ENCODE data around the gene CACNA2D4. TPM values are rescaled to one million over a fixed set of nuclear protein-coding genes. Genes with fewer than 3 reads are reported as not detected.

CACNA2D4 gene
- not detected for polyA plus RNA-seq (2012; ENCODE audit: insufficient read depth, insufficient read length, low read depth)

GRCh38 chr12:1918081-1918883, at the start of gene CACNA2D4:
Gene CACNA2D4 (minus strand): TSS chr12:1918652. CDS start chr12:1918473, 179 bp downstream.
- H3K27me3 ChIP-seq: no peaks in the 10 kb centered on the region
- peaks cover 10% of the 10 kb centered on the region for H3K4me1 ChIP-seq
- no peaks in the 10 kb centered on the region for H3K9me3 ChIP-seq
- no peak within 1 kb of the TSS for H3K4me3 ChIP-seq (ENCODE audit: low read depth, low read length)
- no peaks in the 10 kb centered on the region for H3K36me3 ChIP-seq
- DNase-seq: no peak
- no peak for TF ChIP-seq CTCF (IDR thresholded peaks at IDR 0.05; ENCODE audit: low read depth, low read length)

- Histone ChIP-seq H3K4me1 (no peaks in the 10 kb centered on the region), H3K4me3 (ENCODE audit: low read depth, low read length) (no peak overlapping the region), H3K36me3 (no peaks in the 10 kb centered on the region; the same call in 1 of the 2 replicates), H3K27me3 (no peaks in the 10 kb centered on the region), H3K9me3 (no peaks in the 10 kb centered on the region)
- TF ChIP-seq CTCF (IDR thresholded peaks at IDR 0.05; ENCODE audit: low read depth, low read length): no peak
- DNase-seq: no peak
These were observed 48.2 kb upstream of the CACNA2D4 start for GRCh38 chr12:1966561-1967226.

- Histone ChIP-seq H3K4me3 (ENCODE audit: low read depth, low read length) (no peak overlapping the region), H3K36me3 (no peaks in the 10 kb centered on the region; the same call in 1 of the 2 replicates), H3K9me3 (no peaks in the 10 kb centered on the region), H3K4me1 (no peaks in the 10 kb centered on the region), H3K27me3 (no peaks in the 10 kb centered on the region)
- no peak for DNase-seq
- no peak for TF ChIP-seq CTCF (IDR thresholded peaks at IDR 0.05; ENCODE audit: low read depth, low read length)
These were observed 47.5 kb upstream of the CACNA2D4 start for GRCh38 chr12:1965916-1966315.

- DNase-seq: no peak
- Histone ChIP-seq H3K36me3 (no peaks in the 10 kb centered on the region; the same call in 1 of the 2 replicates), H3K9me3 (no peaks in the 10 kb centered on the region), H3K27me3 (no peaks in the 10 kb centered on the region), H3K4me1 (no peaks in the 10 kb centered on the region), H3K4me3 (ENCODE audit: low read depth, low read length) (no peak overlapping the region)
- no peak for TF ChIP-seq CTCF (IDR thresholded peaks at IDR 0.05; ENCODE audit: low read depth, low read length)
These were observed 43.9 kb upstream of the CACNA2D4 start for GRCh38 chr12:1962051-1963020.

GRCh38 chr12:1956716-1957115, 38.3 kb upstream of the CACNA2D4 start:
- DNase-seq: no peak
- Histone ChIP-seq H3K4me1 (no peaks in the 10 kb centered on the region), H3K9me3 (no peaks in the 10 kb centered on the region), H3K27me3 (no peaks in the 10 kb centered on the region), H3K4me3 (ENCODE audit: low read depth, low read length) (no peak overlapping the region), H3K36me3 (peaks cover 16% of the 10 kb centered on the region)
- TF ChIP-seq CTCF (IDR thresholded peaks at IDR 0.05; ENCODE audit: low read depth, low read length): no peak

Measured in BE2C (cell line).